Endothelial cell (in vitro differentiated cells): Measurements from ENCODE around the gene SLMAP. TPM values are rescaled to one million over a fixed set of nuclear protein-coding genes. Genes with fewer than 3 reads are reported as not detected.

Experiments used
- DNase-seq: peaks from one replicate; pipeline ENCODE4 v3.0.0; 2021; ENCODE audit warnings: low spot score
- H3K27ac Mint-ChIP-seq: one replicate; pipeline ENCODE4 v1.8.0; 2021; ENCODE audit warnings: mixed read lengths, inconsistent platforms; ENCODE audit not compliant: unreplicated experiment
- H3K27me3 Mint-ChIP-seq: one replicate; pipeline ENCODE4 v1.8.0; 2021; ENCODE audit warnings: mild to moderate bottlenecking, moderate library complexity, mixed read lengths, inconsistent platforms; ENCODE audit not compliant: unreplicated experiment
- H3K36me3 Mint-ChIP-seq: one replicate; pipeline ENCODE4 v1.8.0; 2021; ENCODE audit warnings: mild to moderate bottlenecking, low read depth, mixed read lengths, inconsistent platforms; ENCODE audit not compliant: unreplicated experiment
- H3K4me1 Mint-ChIP-seq: one replicate; pipeline ENCODE4 v1.8.0; 2021; ENCODE audit warnings: mild to moderate bottlenecking, mixed read lengths, inconsistent platforms; ENCODE audit not compliant: unreplicated experiment
- H3K4me3 Mint-ChIP-seq: one replicate; pipeline ENCODE4 v1.8.0; 2021; ENCODE audit warnings: mild to moderate bottlenecking, mixed read lengths, inconsistent platforms; ENCODE audit not compliant: unreplicated experiment
- H3K9me3 Mint-ChIP-seq: one replicate; pipeline ENCODE4 v1.8.0; 2021; ENCODE audit warnings: mixed read lengths, inconsistent platforms; ENCODE audit not compliant: unreplicated experiment
- CTCF ChIP-seq: fragments of 200-600 bp; sonication (generic); IDR thresholded peaks from one replicate; pipeline ENCODE4 v1.5.0; 2021; ENCODE audit warnings: antibody characterized with exemption; ENCODE audit not compliant: unreplicated experiment
- total RNA-seq: library from RNA; stranded (reverse); fragmentation: NEBNext Ultra II Directional; extraction: Animal tissue kit (Norgen Biotek cat#: 25700); gene quantifications from one replicate; pipeline ENCODE4 v1.2.1, GENCODE V29; 2021; ENCODE audit not compliant: unreplicated experiment

The SLMAP gene
- total RNA-seq, 1 donor from 2014 or later: 45.7 TPM

GRCh38 chr3:57852896-57853295, 96.8 kb downstream of the SLMAP start:
- no peak for DNase-seq
- Mint-ChIP-seq H3K4me3 (no peak overlapping the region), H3K9me3 (no peaks in the 10 kb centered on the region), H3K27me3 (no peaks in the 10 kb centered on the region), H3K4me1 (no peaks in the 10 kb centered on the region), H3K27ac (no peak overlapping the region), H3K36me3 (no peaks in the 10 kb centered on the region)
- TF ChIP-seq CTCF: no peak

GRCh38 chr3:57855281-57855680, 99.2 kb downstream of the SLMAP start:
- Mint-ChIP-seq H3K9me3 (no peaks in the 10 kb centered on the region), H3K27ac (no peak overlapping the region), H3K36me3 (peaks cover 3% of the 10 kb centered on the region), H3K4me1 (no peaks in the 10 kb centered on the region), H3K4me3 (no peak overlapping the region), H3K27me3 (no peaks in the 10 kb centered on the region)
- DNase-seq: no peak
- TF ChIP-seq CTCF: no peak

GRCh38 chr3:57855943-57856342, 99.8 kb downstream of the SLMAP start:
- H3K36me3 Mint-ChIP-seq: peaks cover 5% of the 10 kb centered on the region
- no peaks in the 10 kb centered on the region for H3K27me3 Mint-ChIP-seq
- no peaks in the 10 kb centered on the region for H3K9me3 Mint-ChIP-seq
- H3K27ac Mint-ChIP-seq: no peak overlapping the region
- no peaks in the 10 kb centered on the region for H3K4me1 Mint-ChIP-seq
- no peak for DNase-seq
- TF ChIP-seq CTCF: no peak
- no peak overlapping the region for H3K4me3 Mint-ChIP-seq

GRCh38 chr3:57856675-57857074, 100.6 kb downstream of the SLMAP start:
- Mint-ChIP-seq H3K27ac (no peak overlapping the region), H3K4me3 (no peak overlapping the region), H3K27me3 (no peaks in the 10 kb centered on the region), H3K36me3 (peaks cover 7% of the 10 kb centered on the region), H3K4me1 (no peaks in the 10 kb centered on the region), H3K9me3 (no peaks in the 10 kb centered on the region)
- TF ChIP-seq CTCF: peak; percentile 29
- DNase-seq: no peak

DNA sequence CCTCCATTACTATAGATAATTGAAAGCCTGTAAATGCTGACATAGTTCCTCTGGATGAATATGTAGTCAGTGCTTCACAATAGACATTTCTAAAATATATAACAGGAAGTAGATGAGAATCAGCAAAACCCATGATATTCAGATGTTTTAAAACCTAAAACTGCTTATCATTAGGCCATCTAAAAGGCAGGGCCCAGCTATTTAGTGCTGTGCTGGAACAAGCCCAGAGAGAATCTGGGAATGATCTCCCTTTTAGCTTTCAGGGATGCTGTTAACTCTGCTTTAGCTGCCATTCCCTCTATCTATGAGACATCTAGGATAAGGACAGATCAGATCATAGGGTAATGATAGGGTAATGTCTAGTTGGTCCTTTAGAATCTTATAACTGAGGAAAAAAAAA, 106.8 kb downstream of the SLMAP start:
- Mint-ChIP-seq H3K4me1 (no peaks in the 10 kb centered on the region), H3K4me3 (no peak overlapping the region), H3K27me3 (no peaks in the 10 kb centered on the region), H3K36me3 (peaks cover 11% of the 10 kb centered on the region), H3K9me3 (no peaks in the 10 kb centered on the region), H3K27ac (no peak overlapping the region)
- no peak for DNase-seq
- TF ChIP-seq CTCF: no peak
